ENCODE measurements around the gene IQCH. TPM values are rescaled to one million over a fixed set of nuclear protein-coding genes. Genes with fewer than 3 reads are reported as not detected.
A peak's percentile ranks its signal among the peaks of the same experiment; 100 is the strongest.

IQCH gene
- total and polyA plus RNA-seq, 2 donors from 2014 or later, result 3.2 to 7.7 TPM

GRCh38 chr15:67372543-67372942, 118.0 kb downstream of the IQCH start:
- no peak for FAIRE-seq
- Histone ChIP-seq H3K27ac (ENCODE audit: low read depth in 2 of 2, low read length in 2 of 2) (no peak overlapping the region), H3K36me3 (ENCODE audit: control insufficient read depth in 2 of 3, insufficient read depth in 3 of 3, low read length in 3 of 3) (no peaks in the 10 kb centered on the region), H3K4me3 (ENCODE audit: low read length in 3 of 3) (no peak overlapping the region), H3K4me1 (ENCODE audit: control insufficient read depth in 2 of 3, insufficient read depth in 2 of 3, low read depth in 1 of 3, low read length in 3 of 3) (no peaks in the 10 kb centered on the region), H3K9ac (ENCODE audit: low read length in 3 of 3) (no peak overlapping the region), H3K27me3 (ENCODE audit: control insufficient read depth, insufficient read depth, low read length) (no peaks in the 10 kb centered on the region), H3K9me3 (ENCODE audit: control insufficient read depth in 2 of 3, insufficient read depth in 1 of 3, low read length in 3 of 3) (no peaks in the 10 kb centered on the region)
- intact Hi-C loops (cut with DNase I), result no loop called here
- DNase-seq, result peak in 2 of 5 donors; percentile 41 to 55
- TF ChIP-seq CTCF (IDR thresholded peaks at IDR 0.05; ENCODE audit: borderline replicate concordance, extremely low read depth, insufficient read depth), result no peak

- no peaks in the 10 kb centered on the region for H3K9me3 ChIP-seq (ENCODE audit: control insufficient read depth in 2 of 3, insufficient read depth in 1 of 3, low read length in 3 of 3)
- DNase-seq (no peak), FAIRE-seq (no peak)
- intact Hi-C loops (cut with DNase I), result no loop called here
- no peak for TF ChIP-seq CTCF (IDR thresholded peaks at IDR 0.05; ENCODE audit: borderline replicate concordance, extremely low read depth, insufficient read depth)
- no peak overlapping the region for H3K4me3 ChIP-seq (ENCODE audit: low read length in 3 of 3)
- no peak overlapping the region for H3K9ac ChIP-seq (ENCODE audit: low read length in 3 of 3)
- no peaks in the 10 kb centered on the region for H3K27me3 ChIP-seq (ENCODE audit: control insufficient read depth, insufficient read depth, low read length)
- H3K27ac ChIP-seq (ENCODE audit: low read depth in 2 of 2, low read length in 2 of 2), result no peak overlapping the region
- no peaks in the 10 kb centered on the region for H3K4me1 ChIP-seq (ENCODE audit: control insufficient read depth in 2 of 3, insufficient read depth in 2 of 3, low read depth in 1 of 3, low read length in 3 of 3)
- no peaks in the 10 kb centered on the region for H3K36me3 ChIP-seq (ENCODE audit: control insufficient read depth in 2 of 3, insufficient read depth in 3 of 3, low read length in 3 of 3)
Measured at GRCh38 chr15:67372986-67373675, 118.5 kb downstream of the IQCH start.

- Histone ChIP-seq H3K4me1 (ENCODE audit: control insufficient read depth in 2 of 3, insufficient read depth in 2 of 3, low read depth in 1 of 3, low read length in 3 of 3) (no peaks in the 10 kb centered on the region), H3K36me3 (ENCODE audit: control insufficient read depth in 2 of 3, insufficient read depth in 3 of 3, low read length in 3 of 3) (no peaks in the 10 kb centered on the region), H3K9ac (ENCODE audit: low read length in 3 of 3) (no peak overlapping the region), H3K9me3 (ENCODE audit: control insufficient read depth in 2 of 3, insufficient read depth in 1 of 3, low read length in 3 of 3) (no peaks in the 10 kb centered on the region), H3K27me3 (ENCODE audit: control insufficient read depth, insufficient read depth, low read length) (no peaks in the 10 kb centered on the region), H3K27ac (ENCODE audit: low read depth in 2 of 2, low read length in 2 of 2) (no peak overlapping the region), H3K4me3 (ENCODE audit: low read length in 3 of 3) (no peak overlapping the region)
- FAIRE-seq, result no peak
- no peak for TF ChIP-seq CTCF (IDR thresholded peaks at IDR 0.05; ENCODE audit: borderline replicate concordance, extremely low read depth, insufficient read depth)
- intact Hi-C loops (cut with DNase I), result no loop called here
- no peak for DNase-seq
Measured at GRCh38 chr15:67373971-67374370, 119.4 kb downstream of the IQCH start.

GRCh38 chr15:67379530-67379929, 124.9 kb downstream of the IQCH start:
- Histone ChIP-seq H3K4me3 (ENCODE audit: low read length in 3 of 3) (no peak overlapping the region), H3K4me1 (ENCODE audit: control insufficient read depth in 2 of 3, insufficient read depth in 2 of 3, low read depth in 1 of 3, low read length in 3 of 3) (no peaks in the 10 kb centered on the region), H3K27ac (ENCODE audit: low read depth in 2 of 2, low read length in 2 of 2) (no peak overlapping the region), H3K9me3 (ENCODE audit: control insufficient read depth in 2 of 3, insufficient read depth in 1 of 3, low read length in 3 of 3) (no peaks in the 10 kb centered on the region), H3K9ac (ENCODE audit: low read length in 3 of 3) (no peak overlapping the region), H3K27me3 (ENCODE audit: control insufficient read depth, insufficient read depth, low read length) (no peaks in the 10 kb centered on the region), H3K36me3 (ENCODE audit: control insufficient read depth in 2 of 3, insufficient read depth in 3 of 3, low read length in 3 of 3) (no peaks in the 10 kb centered on the region)
- no peak for TF ChIP-seq CTCF (IDR thresholded peaks at IDR 0.05; ENCODE audit: borderline replicate concordance, extremely low read depth, insufficient read depth)
- intact Hi-C loops (cut with DNase I), result no loop called here
- DNase-seq, result no peak
- no peak for FAIRE-seq
